Ishikawa (cell line): ENCODE measurements around the gene TMIE.

ENCODE experiments used
- CEBPB ChIP-seq: IDR thresholded peaks from 2 replicates; pipeline ENCODE4 v1.6.1; 2012
- CREB1 ChIP-seq: IDR thresholded peaks from 2 replicates; pipeline ENCODE4 v1.6.1; 2012; ENCODE audit warnings: low read depth
- EGR1 ChIP-seq: IDR thresholded peaks from 2 replicates; pipeline ENCODE4 v1.6.1; 2012
- EP300 ChIP-seq: IDR thresholded peaks from 2 replicates; pipeline ENCODE4 v1.6.1; 2012; ENCODE audit warnings: borderline replicate concordance
- FOXM1 ChIP-seq: IDR thresholded peaks from 2 replicates; pipeline ENCODE4 v1.6.1; 2012; ENCODE audit warnings: low read depth, borderline replicate concordance
- MAX ChIP-seq: IDR thresholded peaks from 2 replicates; pipeline ENCODE4 v1.6.1; 2012
- NFIC ChIP-seq: IDR thresholded peaks from 2 replicates; pipeline ENCODE4 v1.6.1; 2012
- RAD21 ChIP-seq: IDR thresholded peaks from 2 replicates; pipeline ENCODE4 v1.6.1; 2012; ENCODE audit warnings: low read depth
- TAF1 ChIP-seq: IDR thresholded peaks from 2 replicates; pipeline ENCODE4 v1.6.1; 2012; ENCODE audit warnings: low read depth, mild to moderate bottlenecking
- TCF12 ChIP-seq: IDR thresholded peaks from 2 replicates; pipeline ENCODE4 v1.6.1; 2012; ENCODE audit warnings: low read depth
- TEAD4 ChIP-seq: IDR thresholded peaks from 2 replicates; pipeline ENCODE4 v1.6.1; 2012
- YY1 ChIP-seq: IDR thresholded peaks from 2 replicates; pipeline ENCODE4 v1.6.1; 2012; ENCODE audit warnings: low read depth
- ZBTB7A ChIP-seq: IDR thresholded peaks from 2 replicates; pipeline ENCODE4 v1.6.1; 2012; ENCODE audit warnings: low read depth
- TF ChIP-seq, protein P1 (sequence below): IDR thresholded peaks from 2 replicates; pipeline ENCODE4 v1.6.1; 2012
- TF ChIP-seq, protein P2 (sequence below): IDR thresholded peaks from 2 replicates; pipeline ENCODE4 v1.6.1; 2012; ENCODE audit warnings: low read depth, mild to moderate bottlenecking

TMIE gene

DNA sequence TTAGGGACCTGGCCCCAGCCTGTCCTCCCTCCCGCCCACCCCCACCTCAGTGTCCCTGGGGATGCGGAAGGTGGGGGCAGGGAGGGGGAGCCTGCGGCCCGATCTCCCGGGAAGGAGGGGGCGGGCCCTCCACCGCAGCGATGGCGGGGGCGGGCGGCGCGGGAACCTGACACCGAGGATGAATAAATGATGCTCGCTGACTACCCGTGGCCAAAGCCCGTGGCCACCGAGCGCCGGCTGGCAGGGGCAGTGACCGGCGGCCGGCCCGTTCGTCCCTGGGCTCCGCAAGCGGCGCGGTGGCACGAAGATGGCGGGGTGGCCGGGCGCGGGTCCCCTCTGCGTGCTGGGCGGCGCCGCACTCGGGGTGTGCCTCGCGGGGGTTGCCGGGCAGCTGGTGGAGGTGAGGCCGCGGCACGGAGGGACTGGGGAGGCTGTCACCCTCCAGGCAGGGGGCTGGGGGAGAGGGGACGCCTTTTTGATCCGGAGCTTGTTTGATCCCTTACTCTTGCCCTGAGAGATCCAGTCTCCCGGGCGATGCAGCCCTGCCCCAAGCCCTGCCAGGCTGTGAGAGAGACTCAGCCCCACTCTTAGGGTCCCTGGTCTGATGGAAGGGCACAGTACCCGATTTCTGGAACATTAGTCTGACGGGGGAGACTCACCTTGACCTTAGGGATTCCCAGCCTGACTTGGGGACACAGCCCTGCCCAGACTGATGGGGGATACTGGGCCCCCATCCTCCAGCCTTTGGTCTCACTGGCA is at the start of gene TMIE:
TSS of gene TMIE (plus strand) at position 212 of the 759 bp plus-strand sequence. CDS start at position 308, 96 bp downstream.
- TF ChIP-seq EGR1 (peak; percentile 36; the same call in 1 of the 2 replicates), YY1 (no peak)

DNA sequence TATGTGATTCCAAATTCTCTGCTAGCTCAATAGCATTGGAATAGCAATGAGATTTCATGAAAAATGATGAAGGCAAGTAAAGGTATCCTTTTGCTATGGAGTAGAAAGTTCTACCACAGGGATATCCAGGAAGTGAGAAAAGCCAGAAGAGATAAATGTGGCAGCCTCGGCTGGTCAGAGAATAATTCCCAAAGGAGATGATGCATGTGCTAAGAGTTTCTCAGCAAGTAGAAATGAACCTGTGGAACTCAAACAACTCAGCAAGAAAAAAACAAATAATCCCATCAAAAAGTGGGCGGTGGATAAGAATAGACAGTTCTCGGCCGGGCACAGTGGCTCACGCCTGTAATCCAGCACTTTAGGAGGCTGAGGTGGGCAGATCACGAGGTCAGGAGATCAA is 45.9 kb upstream of the TMIE start:
- TF ChIP-seq, protein P1, sequence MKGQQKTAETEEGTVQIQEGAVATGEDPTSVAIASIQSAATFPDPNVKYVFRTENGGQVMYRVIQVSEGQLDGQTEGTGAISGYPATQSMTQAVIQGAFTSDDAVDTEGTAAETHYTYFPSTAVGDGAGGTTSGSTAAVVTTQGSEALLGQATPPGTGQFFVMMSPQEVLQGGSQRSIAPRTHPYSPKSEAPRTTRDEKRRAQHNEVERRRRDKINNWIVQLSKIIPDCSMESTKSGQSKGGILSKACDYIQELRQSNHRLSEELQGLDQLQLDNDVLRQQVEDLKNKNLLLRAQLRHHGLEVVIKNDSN, result no peak
- no peak for TF ChIP-seq TEAD4
- TF ChIP-seq ZBTB7A, result no peak
- no peak for TF ChIP-seq CEBPB
- no peak for TF ChIP-seq MAX
- TF ChIP-seq TCF12, result no peak
- TF ChIP-seq NFIC, result no peak
- no peak for TF ChIP-seq EP300
- no peak for TF ChIP-seq YY1

- no peak for TF ChIP-seq ZBTB7A
- TF ChIP-seq NFIC, result no peak
- TF ChIP-seq TAF1, result no peak
- TF ChIP-seq, protein P1, result no peak
- TF ChIP-seq TCF12, result no peak
- TF ChIP-seq RAD21, result no peak
- no peak for TF ChIP-seq CEBPB
- no peak for TF ChIP-seq TEAD4
- no peak for TF ChIP-seq FOXM1
- TF ChIP-seq, protein P2, sequence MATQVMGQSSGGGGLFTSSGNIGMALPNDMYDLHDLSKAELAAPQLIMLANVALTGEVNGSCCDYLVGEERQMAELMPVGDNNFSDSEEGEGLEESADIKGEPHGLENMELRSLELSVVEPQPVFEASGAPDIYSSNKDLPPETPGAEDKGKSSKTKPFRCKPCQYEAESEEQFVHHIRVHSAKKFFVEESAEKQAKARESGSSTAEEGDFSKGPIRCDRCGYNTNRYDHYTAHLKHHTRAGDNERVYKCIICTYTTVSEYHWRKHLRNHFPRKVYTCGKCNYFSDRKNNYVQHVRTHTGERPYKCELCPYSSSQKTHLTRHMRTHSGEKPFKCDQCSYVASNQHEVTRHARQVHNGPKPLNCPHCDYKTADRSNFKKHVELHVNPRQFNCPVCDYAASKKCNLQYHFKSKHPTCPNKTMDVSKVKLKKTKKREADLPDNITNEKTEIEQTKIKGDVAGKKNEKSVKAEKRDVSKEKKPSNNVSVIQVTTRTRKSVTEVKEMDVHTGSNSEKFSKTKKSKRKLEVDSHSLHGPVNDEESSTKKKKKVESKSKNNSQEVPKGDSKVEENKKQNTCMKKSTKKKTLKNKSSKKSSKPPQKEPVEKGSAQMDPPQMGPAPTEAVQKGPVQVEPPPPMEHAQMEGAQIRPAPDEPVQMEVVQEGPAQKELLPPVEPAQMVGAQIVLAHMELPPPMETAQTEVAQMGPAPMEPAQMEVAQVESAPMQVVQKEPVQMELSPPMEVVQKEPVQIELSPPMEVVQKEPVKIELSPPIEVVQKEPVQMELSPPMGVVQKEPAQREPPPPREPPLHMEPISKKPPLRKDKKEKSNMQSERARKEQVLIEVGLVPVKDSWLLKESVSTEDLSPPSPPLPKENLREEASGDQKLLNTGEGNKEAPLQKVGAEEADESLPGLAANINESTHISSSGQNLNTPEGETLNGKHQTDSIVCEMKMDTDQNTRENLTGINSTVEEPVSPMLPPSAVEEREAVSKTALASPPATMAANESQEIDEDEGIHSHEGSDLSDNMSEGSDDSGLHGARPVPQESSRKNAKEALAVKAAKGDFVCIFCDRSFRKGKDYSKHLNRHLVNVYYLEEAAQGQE, result no peak
- no peak for TF ChIP-seq EGR1
- no peak for TF ChIP-seq MAX
- TF ChIP-seq EP300, result no peak
- no peak for TF ChIP-seq YY1
- no peak for TF ChIP-seq CREB1
These were observed 44.2 kb upstream of the TMIE start for GRCh38 chr3:46656778-46657556.

DNA sequence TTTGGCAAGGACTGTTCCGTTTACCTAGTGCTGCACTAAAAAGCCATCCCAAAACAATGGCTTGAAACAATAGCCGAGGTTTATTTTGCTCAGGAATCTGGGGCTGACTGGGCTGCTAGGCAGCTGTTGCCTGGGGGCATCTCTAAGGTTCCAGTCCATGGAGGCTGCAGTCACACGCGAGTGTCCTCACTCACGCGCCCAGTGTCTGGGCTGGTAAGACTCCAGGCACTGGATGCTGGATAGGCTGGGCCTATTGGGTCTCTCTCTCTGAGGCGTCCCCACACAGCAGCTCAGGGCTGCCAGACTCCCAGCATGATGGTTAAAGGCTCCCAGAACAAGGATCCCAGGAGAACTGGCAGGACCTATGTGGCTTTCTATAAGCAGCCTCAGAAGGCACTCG is 41.9 kb upstream of the TMIE start:
- TF ChIP-seq RAD21 (no peak), EGR1 (no peak), CEBPB (no peak), CREB1 (no peak), TAF1 (no peak), YY1 (no peak), TEAD4 (no peak)
- TF ChIP-seq, protein P1, result no peak
- TF ChIP-seq, protein P2, result no peak

- no peak for TF ChIP-seq YY1
- no peak for TF ChIP-seq EP300
- no peak for TF ChIP-seq RAD21
- TF ChIP-seq TEAD4, result no peak
- TF ChIP-seq, protein P2, result no peak
- TF ChIP-seq ZBTB7A, result no peak
- TF ChIP-seq FOXM1, result no peak
- TF ChIP-seq EGR1, result no peak
- TF ChIP-seq TAF1, result no peak
- TF ChIP-seq NFIC, result no peak
- TF ChIP-seq CREB1, result no peak
These were observed 41.2 kb upstream of the TMIE start for GRCh38 chr3:46660003-46660402.
